ENCODE results near the gene PARVB. TPM values are rescaled to one million over a fixed set of nuclear protein-coding genes. Genes with fewer than 3 reads are reported as not detected.

Gene PARVB
- polyA plus RNA-seq, 1 donor (not counting 4 experiments of a cell fraction or from before 2014, with no cell fraction given): 10.5 TPM

GRCh38 chr22:43996170-43996980 lies 27.7 kb upstream of the PARVB start:
- H3K4me3 ChIP-seq (ENCODE audit: control insufficient read depth in 2 of 3, extremely low read depth in 1 of 3, insufficient read depth in 2 of 3, low read depth in 1 of 3, low read length in 3 of 3): no peak overlapping the region
- DNase-seq (ENCODE audit: low read depth, low spot score) (no peak), FAIRE-seq (no peak)
- H3K27me3 ChIP-seq (ENCODE audit: control insufficient read depth, extremely low read depth, insufficient read depth, low read length): no peaks in the 10 kb centered on the region
- H3K9ac ChIP-seq (ENCODE audit: control insufficient read depth, extremely low read depth, insufficient read depth, low read length): no peak overlapping the region
- H3K9me3 ChIP-seq (ENCODE audit: control insufficient read depth, low read depth, low read length): no peaks in the 10 kb centered on the region
- H3K9me1 ChIP-seq (ENCODE audit: control insufficient read depth, extremely low read depth, insufficient read depth, low read length): no peaks in the 10 kb centered on the region
- H3K27ac ChIP-seq (ENCODE audit: control insufficient read depth, insufficient read depth, low read length): no peak overlapping the region
- H3K36me3 ChIP-seq (ENCODE audit: control insufficient read depth in 2 of 2, extremely low read depth in 1 of 2, insufficient read depth in 2 of 2, low read length in 2 of 2): peaks cover 24 to 34% of the 10 kb centered on the region in 2 experiments
- H3K4me2 ChIP-seq (ENCODE audit: control insufficient read depth, extremely low read depth, insufficient read depth, low read depth, low read length): no peak overlapping the region
- no peak overlapping the region for H2AFZ ChIP-seq (ENCODE audit: control insufficient read depth, low read length)
- dilution Hi-C loops (cut with MboI; ENCODE audit: extremely low pct_ligation_motif_present, low sequenced_read_pairs): no loop called here
- H4K20me1 ChIP-seq (ENCODE audit: control insufficient read depth, extremely low read depth, insufficient read depth, low read length): no peaks in the 10 kb centered on the region
- TF ChIP-seq CTCF (optimal IDR thresholded peaks at IDR 0.05 in 1 of 3, IDR thresholded peaks at IDR 0.05 in 1 of 3, conservative IDR thresholded peaks at IDR 0.05 in 1 of 3; ENCODE audit: extremely low read depth in 1 of 3, insufficient read depth in 2 of 3, low read length in 3 of 3): no peak
- no peak for TF ChIP-seq EZH2 (IDR thresholded peaks at IDR 0.05; ENCODE audit: low read length)
- H3K79me2 ChIP-seq (ENCODE audit: control insufficient read depth, insufficient read depth, low read length): no peaks in the 10 kb centered on the region
- H3K4me1 ChIP-seq (ENCODE audit: control insufficient read depth, extremely low read depth, insufficient read depth, low read length): no peaks in the 10 kb centered on the region

- no peaks in the 10 kb centered on the region for H3K27me3 ChIP-seq (ENCODE audit: control insufficient read depth, extremely low read depth, insufficient read depth, low read length)
- no peaks in the 10 kb centered on the region for H3K9me1 ChIP-seq (ENCODE audit: control insufficient read depth, extremely low read depth, insufficient read depth, low read length)
- DNase-seq (ENCODE audit: low read depth, low spot score) (no peak), FAIRE-seq (no peak)
- H3K9ac ChIP-seq (ENCODE audit: control insufficient read depth, extremely low read depth, insufficient read depth, low read length): no peak overlapping the region
- H3K4me2 ChIP-seq (ENCODE audit: control insufficient read depth, extremely low read depth, insufficient read depth, low read depth, low read length): no peak overlapping the region
- TF ChIP-seq CTCF (optimal IDR thresholded peaks at IDR 0.05 in 1 of 3, IDR thresholded peaks at IDR 0.05 in 1 of 3, conservative IDR thresholded peaks at IDR 0.05 in 1 of 3; ENCODE audit: extremely low read depth in 1 of 3, insufficient read depth in 2 of 3, low read length in 3 of 3): no peak
- TF ChIP-seq EZH2 (IDR thresholded peaks at IDR 0.05; ENCODE audit: low read length): no peak
- peaks cover 23 to 34% of the 10 kb centered on the region in 2 experiments for H3K36me3 ChIP-seq (ENCODE audit: control insufficient read depth in 2 of 2, extremely low read depth in 1 of 2, insufficient read depth in 2 of 2, low read length in 2 of 2)
- H2AFZ ChIP-seq (ENCODE audit: control insufficient read depth, low read length): no peak overlapping the region
- H4K20me1 ChIP-seq (ENCODE audit: control insufficient read depth, extremely low read depth, insufficient read depth, low read length): peaks cover 2% of the 10 kb centered on the region
- dilution Hi-C loops (cut with MboI; ENCODE audit: extremely low pct_ligation_motif_present, low sequenced_read_pairs): no loop called here
- no peaks in the 10 kb centered on the region for H3K4me1 ChIP-seq (ENCODE audit: control insufficient read depth, extremely low read depth, insufficient read depth, low read length)
- no peaks in the 10 kb centered on the region for H3K9me3 ChIP-seq (ENCODE audit: control insufficient read depth, low read depth, low read length)
- H3K27ac ChIP-seq (ENCODE audit: control insufficient read depth, insufficient read depth, low read length): no peak overlapping the region
- no peaks in the 10 kb centered on the region for H3K79me2 ChIP-seq (ENCODE audit: control insufficient read depth, insufficient read depth, low read length)
- H3K4me3 ChIP-seq (ENCODE audit: control insufficient read depth in 2 of 3, extremely low read depth in 1 of 3, insufficient read depth in 2 of 3, low read depth in 1 of 3, low read length in 3 of 3): no peak overlapping the region
These were observed 27.2 kb upstream of the PARVB start for GRCh38 chr22:43996981-43997265.
